GM12875 (cell line): ENCODE results near the gene ETV6.

ENCODE experiments used
- H3K4me3 ChIP-seq: one replicate; pipeline ENCODE4 v1.5.1; 2011; ENCODE audit warnings: low read depth, low read length, control low read depth
- CTCF ChIP-seq: IDR thresholded peaks from 2 replicates; pipeline ENCODE4 v1.5.1; 2011; ENCODE audit warnings: low read depth, mild to moderate bottlenecking, control low read depth, inconsistent platforms, low read length, moderate library complexity, borderline replicate concordance; ENCODE audit not compliant: insufficient read depth

The ETV6 gene

GRCh38 chr12:11668611-11669010 lies 19.1 kb downstream of the ETV6 start:
- H3K4me3 ChIP-seq: no peak overlapping the region
- TF ChIP-seq CTCF: no peak

GRCh38 chr12:11669348-11669747 lies 19.9 kb downstream of the ETV6 start:
- H3K4me3 ChIP-seq: no peak overlapping the region
- TF ChIP-seq CTCF: no peak

- no peak overlapping the region for H3K4me3 ChIP-seq
- no peak for TF ChIP-seq CTCF
These were observed 23.1 kb downstream of the ETV6 start for GRCh38 chr12:11672256-11673191.

GRCh38 chr12:11673666-11674461 lies 24.4 kb downstream of the ETV6 start:
- H3K4me3 ChIP-seq: no peak overlapping the region
- no peak for TF ChIP-seq CTCF

- TF ChIP-seq CTCF: no peak
These were observed 25.5 kb downstream of the ETV6 start for GRCh38 chr12:11674894-11675390.

GRCh38 chr12:11676052-11676451 lies 26.6 kb downstream of the ETV6 start:
- TF ChIP-seq CTCF: no peak
- H3K4me3 ChIP-seq: no peak overlapping the region

More at GRCh38 chr12:11674894-11675390, 25.5 kb downstream of the ETV6 start:
- H3K4me3 ChIP-seq: no peak overlapping the region
